ENCODE data around the gene NUBPL.

The NUBPL gene

GRCh38 chr14:31761325-31761724 is 200.1 kb downstream of the NUBPL start:
- DNase-seq = no peak
- Histone ChIP-seq H3K27me3 (replicated peaks; ENCODE audit: insufficient read depth, low read length) (no peaks in the 10 kb centered on the region), H3F3A (ENCODE audit: insufficient read depth, low read length) (no peaks in the 10 kb centered on the region), H3K4me2 (ENCODE audit: low read depth, low read length) (no peak overlapping the region), H3K27ac (ENCODE audit: low read length) (no peak overlapping the region), H3K36me3 (replicated peaks; ENCODE audit: insufficient read depth, low read length) (no peaks in the 10 kb centered on the region), H2AFZ (ENCODE audit: low read length) (no peak overlapping the region), H3K9me2 (replicated peaks; ENCODE audit: insufficient read depth, low read length) (no peaks in the 10 kb centered on the region), H4K20me1 (ENCODE audit: insufficient read depth, low read length) (no peaks in the 10 kb centered on the region), H3K4me1 (ENCODE audit: low read length) (no peaks in the 10 kb centered on the region), H3K9me3 (replicated peaks; ENCODE audit: insufficient read depth, low read length) (no peaks in the 10 kb centered on the region), H3K4me3 (ENCODE audit: low read length) (no peak overlapping the region), H3K79me2 (ENCODE audit: low read length) (no peaks in the 10 kb centered on the region), H3K9ac (ENCODE audit: low read length) (no peak overlapping the region)
- TF ChIP-seq CTCF (IDR thresholded peaks at IDR 0.05; ENCODE audit: low read length) (no peak), EZH2phosphoT487 (IDR thresholded peaks at IDR 0.05; ENCODE audit: low read length) (no peak), EZH2 (optimal IDR thresholded peaks at IDR 0.05; ENCODE audit: low read depth, low read length) (no peak)

- no peak overlapping the region for H3K4me3 ChIP-seq (ENCODE audit: low read length)
- H3K79me2 ChIP-seq (ENCODE audit: low read length) = no peaks in the 10 kb centered on the region
- TF ChIP-seq EZH2 (optimal IDR thresholded peaks at IDR 0.05; ENCODE audit: low read depth, low read length) = no peak
- no peak for TF ChIP-seq EZH2phosphoT487 (IDR thresholded peaks at IDR 0.05; ENCODE audit: low read length)
- TF ChIP-seq CTCF (IDR thresholded peaks at IDR 0.05; ENCODE audit: low read length) = no peak
- H3K27me3 ChIP-seq (replicated peaks; ENCODE audit: insufficient read depth, low read length) = no peaks in the 10 kb centered on the region
- H3K9me3 ChIP-seq (replicated peaks; ENCODE audit: insufficient read depth, low read length) = no peaks in the 10 kb centered on the region
- H3K4me1 ChIP-seq (ENCODE audit: low read length) = no peaks in the 10 kb centered on the region
- no peak overlapping the region for H2AFZ ChIP-seq (ENCODE audit: low read length)
- DNase-seq = no peak
- H3K27ac ChIP-seq (ENCODE audit: low read length) = no peak overlapping the region
- H3K9ac ChIP-seq (ENCODE audit: low read length) = no peak overlapping the region
- no peaks in the 10 kb centered on the region for H3F3A ChIP-seq (ENCODE audit: insufficient read depth, low read length)
- H4K20me1 ChIP-seq (ENCODE audit: insufficient read depth, low read length) = no peaks in the 10 kb centered on the region
- no peaks in the 10 kb centered on the region for H3K36me3 ChIP-seq (replicated peaks; ENCODE audit: insufficient read depth, low read length)
- H3K4me2 ChIP-seq (ENCODE audit: low read depth, low read length) = no peak overlapping the region
- no peaks in the 10 kb centered on the region for H3K9me2 ChIP-seq (replicated peaks; ENCODE audit: insufficient read depth, low read length)
Observed at GRCh38 chr14:31763041-31763440, 201.8 kb downstream of the NUBPL start.

GRCh38 chr14:31766315-31766892 is 205.2 kb downstream of the NUBPL start:
- no peak for TF ChIP-seq EZH2phosphoT487 (IDR thresholded peaks at IDR 0.05; ENCODE audit: low read length)
- no peak for TF ChIP-seq EZH2 (optimal IDR thresholded peaks at IDR 0.05; ENCODE audit: low read depth, low read length)
- TF ChIP-seq CTCF (IDR thresholded peaks at IDR 0.05; ENCODE audit: low read length) = no peak
- Histone ChIP-seq H3K4me1 (ENCODE audit: low read length) (no peaks in the 10 kb centered on the region), H3K9me3 (replicated peaks; ENCODE audit: insufficient read depth, low read length) (no peaks in the 10 kb centered on the region)

More at GRCh38 chr14:31766315-31766892, 205.2 kb downstream of the NUBPL start:
- H3F3A ChIP-seq (ENCODE audit: insufficient read depth, low read length) = no peaks in the 10 kb centered on the region
- DNase-seq = no peak
- no peak overlapping the region for H3K4me3 ChIP-seq (ENCODE audit: low read length)
- no peak overlapping the region for H2AFZ ChIP-seq (ENCODE audit: low read length)
- H3K79me2 ChIP-seq (ENCODE audit: low read length) = no peaks in the 10 kb centered on the region
- no peaks in the 10 kb centered on the region for H3K27me3 ChIP-seq (replicated peaks; ENCODE audit: insufficient read depth, low read length)
- H3K9ac ChIP-seq (ENCODE audit: low read length) = no peak overlapping the region
- H3K36me3 ChIP-seq (replicated peaks; ENCODE audit: insufficient read depth, low read length) = no peaks in the 10 kb centered on the region
- H3K27ac ChIP-seq (ENCODE audit: low read length) = no peak overlapping the region
- no peaks in the 10 kb centered on the region for H3K9me2 ChIP-seq (replicated peaks; ENCODE audit: insufficient read depth, low read length)
- H4K20me1 ChIP-seq (ENCODE audit: insufficient read depth, low read length) = no peaks in the 10 kb centered on the region
- no peak overlapping the region for H3K4me2 ChIP-seq (ENCODE audit: low read depth, low read length)

Data from MM.1S (cell line).